GM23338 (cell line): ENCODE results near the gene CACNA1S. TPM values are rescaled to one million over a fixed set of nuclear protein-coding genes. Genes with fewer than 3 reads are reported as not detected.
A peak's percentile ranks its signal among the peaks of the same experiment; 100 is the strongest.

ENCODE experiments used
- ATAC-seq: fragments of 200-7000 bp; cut with Tn5 transposase; 3 replicates; pipeline ENCODE4 v1.9.1; 2020
- DNase-seq: peaks from one replicate; pipeline ENCODE4 v3.0.0-alpha.2; 2015; ENCODE audit warnings: low spot score
- H2AFZ ChIP-seq: fragments of 200-600 bp; sonication (generic); 2 replicates; pipeline ENCODE4 v1.8.0; 2016; ENCODE audit warnings: antibody characterized with exemption, mild to moderate bottlenecking, moderate library complexity
- H3F3A ChIP-seq: fragments of 200-600 bp; sonication (generic); replicated peaks from 2 replicates; pipeline ENCODE4 v1.8.0; 2017; ENCODE audit warnings: antibody characterized with exemption, mixed run types, low read depth
- H3K27ac ChIP-seq: fragments of 200-600 bp; sonication (generic); 2 replicates; pipeline ENCODE4 v1.6.1; 2016; ENCODE audit warnings: low read depth
- H3K27me3 ChIP-seq: fragments of 200-600 bp; sonication (generic); 2 replicates; pipeline ENCODE4 v1.8.0; 2016; ENCODE audit warnings: mild to moderate bottlenecking, mixed run types, moderate library complexity; ENCODE audit not compliant: insufficient read depth
- H3K36me3 ChIP-seq: fragments of 200-600 bp; sonication (generic); 2 replicates; pipeline ENCODE4 v1.8.0; 2016; ENCODE audit warnings: mild to moderate bottlenecking; ENCODE audit not compliant: insufficient read depth
- H3K4me1 ChIP-seq: fragments of 200-600 bp; sonication (generic); 2 replicates; pipeline ENCODE4 v1.8.0; 2016; ENCODE audit warnings: mild to moderate bottlenecking, moderate library complexity; ENCODE audit not compliant: insufficient read depth
- H3K4me2 ChIP-seq: fragments of 200-600 bp; sonication (generic); 2 replicates; pipeline ENCODE4 v1.7.1; 2017; ENCODE audit warnings: mixed run types
- H3K4me3 ChIP-seq: fragments of 200-600 bp; sonication (generic); 2 replicates; pipeline ENCODE4 v1.6.1; 2016; ENCODE audit warnings: mixed run types
- H3K79me2 ChIP-seq: fragments of 200-600 bp; sonication (generic); replicated peaks from 2 replicates; pipeline ENCODE4 v1.8.0; 2017; ENCODE audit warnings: mild to moderate bottlenecking; ENCODE audit not compliant: insufficient read depth
- H3K9me2 ChIP-seq: fragments of 200-600 bp; sonication (generic); 2 replicates; pipeline ENCODE4 v1.8.0; 2017; ENCODE audit not compliant: insufficient read depth
- H4K20me1 ChIP-seq: fragments of 200-600 bp; sonication (generic); replicated peaks from 2 replicates; pipeline ENCODE4 v1.8.0; 2017; ENCODE audit warnings: mild to moderate bottlenecking; ENCODE audit not compliant: insufficient read depth
- H3K27ac Mint-ChIP-seq: 2 replicates; pipeline ENCODE4 v1.8.0; 2020; ENCODE audit warnings: inconsistent platforms, mild to moderate bottlenecking, moderate library complexity, mixed read lengths
- H3K27me3 Mint-ChIP-seq: 3 replicates; pipeline ENCODE4 v1.8.0; 2022; ENCODE audit warnings: low read depth, mild to moderate bottlenecking, moderate library complexity, mixed read lengths, inconsistent platforms; ENCODE audit not compliant: insufficient read depth, poor library complexity
- H3K36me3 Mint-ChIP-seq: 3 replicates; pipeline ENCODE4 v1.8.0; 2021; ENCODE audit warnings: low read depth, mild to moderate bottlenecking, inconsistent platforms, moderate library complexity, mixed read lengths
- H3K4me1 Mint-ChIP-seq: 3 replicates; pipeline ENCODE4 v1.8.0; 2020; ENCODE audit warnings: mild to moderate bottlenecking, inconsistent platforms, mixed read lengths
- H3K4me3 Mint-ChIP-seq: 3 replicates; pipeline ENCODE4 v1.8.0; 2021; ENCODE audit warnings: moderate library complexity, mild to moderate bottlenecking, inconsistent platforms, mixed read lengths
- H3K9me3 Mint-ChIP-seq: 3 replicates; pipeline ENCODE4 v1.8.0; 2020; ENCODE audit warnings: moderate library complexity, mild to moderate bottlenecking, inconsistent platforms, mixed read lengths
- CTCF ChIP-seq, 2 experiments: fragments of 200-600 bp in 1 of 2; sonication (generic) in 1 of 2; conservative IDR thresholded peaks; 2 replicates each; pipeline versions ENCODE4 v1.5.1 to v1.6.1; 2016 to 2017; ENCODE audit warnings: antibody characterized with exemption in 2 of 2, low read depth in 2 of 2, mild to moderate bottlenecking in 2 of 2, moderate library complexity in 1 of 2
- ETS1 ChIP-seq: IDR thresholded peaks from 2 replicates; pipeline ENCODE4 v1.6.1; 2016; ENCODE audit warnings: antibody characterized with exemption
- EZH2 ChIP-seq: fragments of 200-600 bp; sonication (generic); IDR thresholded peaks from one replicate; pipeline ENCODE4 v1.8.0; 2017; ENCODE audit warnings: antibody characterized with exemption, mild to moderate bottlenecking, low read depth; ENCODE audit not compliant: unreplicated experiment
- EZH2phosphoT487 ChIP-seq: fragments of 200-600 bp; sonication (generic); IDR thresholded peaks from one replicate; pipeline ENCODE4 v1.8.1; 2018; ENCODE audit warnings: antibody characterized with exemption; ENCODE audit not compliant: unreplicated experiment
- REST ChIP-seq: IDR thresholded peaks from one replicate; pipeline ENCODE4 v1.6.1; 2018; ENCODE audit warnings: antibody characterized with exemption; ENCODE audit not compliant: unreplicated experiment
- STAT1 ChIP-seq: IDR thresholded peaks from one replicate; pipeline ENCODE4 v1.6.1; 2016; ENCODE audit warnings: antibody characterized with exemption; ENCODE audit not compliant: unreplicated experiment
- ZNF114 ChIP-seq: fragments of 250-450 bp; sonication (Bioruptor Pico); IDR thresholded peaks from 2 replicates; pipeline ENCODE4 v1.5.0; 2020; ENCODE audit warnings: mild to moderate bottlenecking, moderate library complexity
- ZNF331 ChIP-seq: fragments of 250-450 bp; sonication (Bioruptor Pico); IDR thresholded peaks from 2 replicates; pipeline ENCODE4 v1.5.0; 2020; ENCODE audit warnings: low read depth, mild to moderate bottlenecking, moderate library complexity
- polyA plus RNA-seq: library from polyadenylated mRNA; unstranded; fragments of >200 nt; fragmentation: Nextera tagmentation; extraction: Ambion mirVana; gene quantifications from 2 replicates; pipeline ENCODE4 v1.2.1, GENCODE V29; 2016
- total RNA-seq: library from RNA; depleted of rRNA; stranded (reverse); fragments of >200 nt; shearing (Covaris generic); gene quantifications from 2 replicates; pipeline ENCODE4 v1.2.3, GENCODE V29; 2014

CACNA1S gene
- total and polyA plus RNA-seq, 2 experiments from 2014 or later = 0.03 TPM; not detected in 1

- Histone ChIP-seq H3K27ac (no peak overlapping the region), H3K4me1 (no peaks in the 10 kb centered on the region), H3K4me2 (no peak overlapping the region), H3F3A (no peaks in the 10 kb centered on the region), H3K36me3 (no peaks in the 10 kb centered on the region), H2AFZ (no peak overlapping the region), H4K20me1 (no peaks in the 10 kb centered on the region), H3K9me2 (peaks cover 2% of the 10 kb centered on the region; the same call in 1 of the 2 replicates), H3K79me2 (no peaks in the 10 kb centered on the region), H3K27me3 (no peaks in the 10 kb centered on the region), H3K4me3 (no peak overlapping the region)
- no peaks in the 10 kb centered on the region for H3K36me3 Mint-ChIP-seq
- ATAC-seq = 0 out of 3 replicates have a peak, but pooled peaks have one; percentile 13
- H3K27me3 Mint-ChIP-seq = peaks cover 3% of the 10 kb centered on the region
- H3K27ac Mint-ChIP-seq = no peak overlapping the region
- H3K4me1 Mint-ChIP-seq = peaks cover 6% of the 10 kb centered on the region
- H3K9me3 Mint-ChIP-seq = no peaks in the 10 kb centered on the region
- no peak overlapping the region for H3K4me3 Mint-ChIP-seq
- TF ChIP-seq ETS1 (no peak), CTCF (conservative IDR thresholded peaks at IDR 0.05; ENCODE audit: low read depth in 2 of 2) (peak in 1 of 2 experiments; percentile 42; a peak in 2 of 4 replicates), ZNF114 (CRISPR knock-in tag) (no peak), REST (no peak)
- DNase-seq = no peak
These were observed 23.2 kb downstream of the CACNA1S start for GRCh38 chr1:201088901-201089525.

- DNase-seq = no peak
- H4K20me1 ChIP-seq = no peaks in the 10 kb centered on the region
- peaks cover 2% of the 10 kb centered on the region; the same call in 1 of the 2 replicates for H3K9me2 ChIP-seq
- H3F3A ChIP-seq = no peaks in the 10 kb centered on the region
- no peaks in the 10 kb centered on the region for H3K36me3 Mint-ChIP-seq
- TF ChIP-seq EZH2 = no peak
- no peak for TF ChIP-seq STAT1
- TF ChIP-seq EZH2phosphoT487 = no peak
- TF ChIP-seq ZNF331 (CRISPR knock-in tag) = no peak
- no peak for TF ChIP-seq ETS1
- no peaks in the 10 kb centered on the region for H3K36me3 ChIP-seq
- H3K4me3 Mint-ChIP-seq = no peak overlapping the region
- H3K4me2 ChIP-seq = no peak overlapping the region
- H3K4me1 ChIP-seq = no peaks in the 10 kb centered on the region
- no peak overlapping the region for H3K27ac Mint-ChIP-seq
- no peaks in the 10 kb centered on the region for H3K79me2 ChIP-seq
- H3K4me3 ChIP-seq = no peak overlapping the region
- peaks cover 2% of the 10 kb centered on the region for H3K27me3 Mint-ChIP-seq
- ATAC-seq = no peak
- H2AFZ ChIP-seq = no peak overlapping the region
- H3K27ac ChIP-seq = no peak overlapping the region
- H3K27me3 ChIP-seq = no peaks in the 10 kb centered on the region
- H3K9me3 Mint-ChIP-seq = no peaks in the 10 kb centered on the region
- H3K4me1 Mint-ChIP-seq = peaks cover 5% of the 10 kb centered on the region
These were observed 23.8 kb downstream of the CACNA1S start for GRCh38 chr1:201088395-201088794.
